SK-N-SH (cell line): ENCODE results near the gene MAN1A2.

Source experiments
- MEF2A ChIP-seq: IDR thresholded peaks from 2 replicates; pipeline ENCODE4 v1.4.0; 2012; ENCODE audit warnings: low read depth, borderline replicate concordance
- NFIC ChIP-seq: IDR thresholded peaks from 2 replicates; pipeline ENCODE4 v1.4.0; 2012; ENCODE audit warnings: borderline replicate concordance
- RFX5 ChIP-seq: IDR thresholded peaks from 2 replicates; pipeline ENCODE4 v1.6.1; 2012; ENCODE audit warnings: mild to moderate bottlenecking, improper control_type of control experiment, low read length
- RXRA ChIP-seq: IDR thresholded peaks from 2 replicates; pipeline ENCODE4 v1.4.0; 2012; ENCODE audit warnings: low read depth, mild to moderate bottlenecking, borderline replicate concordance
- SMC3 ChIP-seq: IDR thresholded peaks from 2 replicates; pipeline ENCODE4 v1.6.1; 2012; ENCODE audit warnings: low read depth, low read length, improper control_type of control experiment
- TF ChIP-seq, protein P1 (sequence below): fragments of 200-600 bp; sonication (generic); IDR thresholded peaks from 2 replicates; pipeline ENCODE4 v1.6.1; 2017; ENCODE audit warnings: antibody characterized with exemption, mild to moderate bottlenecking, moderate library complexity
- TF ChIP-seq, protein P2 (sequence below): IDR thresholded peaks from 2 replicates; pipeline ENCODE4 v1.4.0; 2012; ENCODE audit warnings: low read depth
- TF ChIP-seq, protein P3 (sequence below): IDR thresholded peaks from 2 replicates; pipeline ENCODE4 v1.4.0; 2012; ENCODE audit warnings: low read depth, borderline replicate concordance

DNA sequence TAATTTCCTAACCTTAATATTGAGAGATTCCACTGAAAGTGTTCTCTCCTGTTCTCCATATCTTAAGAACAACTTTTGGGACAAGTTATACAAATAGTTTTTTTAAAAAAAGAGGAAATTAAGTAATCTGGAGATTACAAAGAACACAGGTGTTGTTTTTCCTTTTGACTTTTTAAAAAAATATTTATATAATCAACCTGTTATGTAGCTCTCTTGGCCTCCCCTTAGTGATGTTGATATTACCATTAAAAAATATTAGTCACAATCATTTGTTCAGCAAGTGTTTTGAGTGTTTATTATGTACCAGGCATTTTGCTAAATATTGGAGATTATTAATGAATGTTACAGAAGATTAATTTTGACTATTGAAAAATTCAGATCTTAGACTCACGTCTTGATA is 8.1 kb downstream of the MAN1A2 start:
- TF ChIP-seq, protein P1, sequence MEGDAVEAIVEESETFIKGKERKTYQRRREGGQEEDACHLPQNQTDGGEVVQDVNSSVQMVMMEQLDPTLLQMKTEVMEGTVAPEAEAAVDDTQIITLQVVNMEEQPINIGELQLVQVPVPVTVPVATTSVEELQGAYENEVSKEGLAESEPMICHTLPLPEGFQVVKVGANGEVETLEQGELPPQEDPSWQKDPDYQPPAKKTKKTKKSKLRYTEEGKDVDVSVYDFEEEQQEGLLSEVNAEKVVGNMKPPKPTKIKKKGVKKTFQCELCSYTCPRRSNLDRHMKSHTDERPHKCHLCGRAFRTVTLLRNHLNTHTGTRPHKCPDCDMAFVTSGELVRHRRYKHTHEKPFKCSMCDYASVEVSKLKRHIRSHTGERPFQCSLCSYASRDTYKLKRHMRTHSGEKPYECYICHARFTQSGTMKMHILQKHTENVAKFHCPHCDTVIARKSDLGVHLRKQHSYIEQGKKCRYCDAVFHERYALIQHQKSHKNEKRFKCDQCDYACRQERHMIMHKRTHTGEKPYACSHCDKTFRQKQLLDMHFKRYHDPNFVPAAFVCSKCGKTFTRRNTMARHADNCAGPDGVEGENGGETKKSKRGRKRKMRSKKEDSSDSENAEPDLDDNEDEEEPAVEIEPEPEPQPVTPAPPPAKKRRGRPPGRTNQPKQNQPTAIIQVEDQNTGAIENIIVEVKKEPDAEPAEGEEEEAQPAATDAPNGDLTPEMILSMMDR = no peak
- TF ChIP-seq, protein P2, sequence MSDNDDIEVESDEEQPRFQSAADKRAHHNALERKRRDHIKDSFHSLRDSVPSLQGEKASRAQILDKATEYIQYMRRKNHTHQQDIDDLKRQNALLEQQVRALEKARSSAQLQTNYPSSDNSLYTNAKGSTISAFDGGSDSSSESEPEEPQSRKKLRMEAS = no peak
- no peak for TF ChIP-seq MEF2A
- TF ChIP-seq, protein P3, sequence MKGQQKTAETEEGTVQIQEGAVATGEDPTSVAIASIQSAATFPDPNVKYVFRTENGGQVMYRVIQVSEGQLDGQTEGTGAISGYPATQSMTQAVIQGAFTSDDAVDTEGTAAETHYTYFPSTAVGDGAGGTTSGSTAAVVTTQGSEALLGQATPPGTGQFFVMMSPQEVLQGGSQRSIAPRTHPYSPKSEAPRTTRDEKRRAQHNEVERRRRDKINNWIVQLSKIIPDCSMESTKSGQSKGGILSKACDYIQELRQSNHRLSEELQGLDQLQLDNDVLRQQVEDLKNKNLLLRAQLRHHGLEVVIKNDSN = no peak
- TF ChIP-seq SMC3 = no peak
- TF ChIP-seq NFIC = no peak
- TF ChIP-seq RXRA = no peak
- no peak for TF ChIP-seq RFX5
